ENCODE results near the gene GFRAL.

DNA sequence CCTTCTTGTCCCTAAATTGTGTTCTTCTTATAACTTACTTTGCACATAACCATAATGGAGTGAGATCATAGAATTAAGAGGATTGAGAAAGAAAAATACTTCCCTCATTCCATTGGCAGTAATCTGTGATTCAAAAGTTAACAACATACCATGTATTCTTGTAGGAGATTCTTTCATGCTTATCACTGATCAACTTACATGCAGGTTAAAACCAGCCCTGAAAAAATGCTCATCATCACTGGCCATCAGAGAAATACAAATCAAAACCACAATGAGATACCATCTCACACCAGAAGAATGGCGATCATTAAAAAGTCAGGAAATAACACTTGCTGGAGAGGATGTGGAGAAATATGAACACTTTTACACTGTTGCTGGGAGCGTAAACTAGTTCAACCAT lies 36.5 kb upstream of the GFRAL start:
- TF ChIP-seq, protein P1, sequence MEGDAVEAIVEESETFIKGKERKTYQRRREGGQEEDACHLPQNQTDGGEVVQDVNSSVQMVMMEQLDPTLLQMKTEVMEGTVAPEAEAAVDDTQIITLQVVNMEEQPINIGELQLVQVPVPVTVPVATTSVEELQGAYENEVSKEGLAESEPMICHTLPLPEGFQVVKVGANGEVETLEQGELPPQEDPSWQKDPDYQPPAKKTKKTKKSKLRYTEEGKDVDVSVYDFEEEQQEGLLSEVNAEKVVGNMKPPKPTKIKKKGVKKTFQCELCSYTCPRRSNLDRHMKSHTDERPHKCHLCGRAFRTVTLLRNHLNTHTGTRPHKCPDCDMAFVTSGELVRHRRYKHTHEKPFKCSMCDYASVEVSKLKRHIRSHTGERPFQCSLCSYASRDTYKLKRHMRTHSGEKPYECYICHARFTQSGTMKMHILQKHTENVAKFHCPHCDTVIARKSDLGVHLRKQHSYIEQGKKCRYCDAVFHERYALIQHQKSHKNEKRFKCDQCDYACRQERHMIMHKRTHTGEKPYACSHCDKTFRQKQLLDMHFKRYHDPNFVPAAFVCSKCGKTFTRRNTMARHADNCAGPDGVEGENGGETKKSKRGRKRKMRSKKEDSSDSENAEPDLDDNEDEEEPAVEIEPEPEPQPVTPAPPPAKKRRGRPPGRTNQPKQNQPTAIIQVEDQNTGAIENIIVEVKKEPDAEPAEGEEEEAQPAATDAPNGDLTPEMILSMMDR (conservative IDR thresholded peaks at IDR 0.05; ENCODE audit: low read depth, low read length): no peak
- TF ChIP-seq POLR2A (IDR thresholded peaks at IDR 0.05; ENCODE audit: low read depth, low read length) (no peak), MXI1 (IDR thresholded peaks at IDR 0.05; ENCODE audit: borderline replicate concordance, low read depth, low read length) (no peak), RAD21 (IDR thresholded peaks at IDR 0.05; ENCODE audit: low read length) (no peak), CHD1 (IDR thresholded peaks at IDR 0.05; ENCODE audit: low read depth, low read length) (no peak), RFX5 (IDR thresholded peaks at IDR 0.05; ENCODE audit: low read depth, low read length) (no peak), SMC3 (IDR thresholded peaks at IDR 0.05; ENCODE audit: low read depth, low read length) (no peak)
- TF ChIP-seq, protein P2, sequence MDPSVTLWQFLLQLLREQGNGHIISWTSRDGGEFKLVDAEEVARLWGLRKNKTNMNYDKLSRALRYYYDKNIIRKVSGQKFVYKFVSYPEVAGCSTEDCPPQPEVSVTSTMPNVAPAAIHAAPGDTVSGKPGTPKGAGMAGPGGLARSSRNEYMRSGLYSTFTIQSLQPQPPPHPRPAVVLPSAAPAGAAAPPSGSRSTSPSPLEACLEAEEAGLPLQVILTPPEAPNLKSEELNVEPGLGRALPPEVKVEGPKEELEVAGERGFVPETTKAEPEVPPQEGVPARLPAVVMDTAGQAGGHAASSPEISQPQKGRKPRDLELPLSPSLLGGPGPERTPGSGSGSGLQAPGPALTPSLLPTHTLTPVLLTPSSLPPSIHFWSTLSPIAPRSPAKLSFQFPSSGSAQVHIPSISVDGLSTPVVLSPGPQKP (IDR thresholded peaks at IDR 0.05; ENCODE audit: borderline replicate concordance, low read depth, low read length): no peak
